ENCODE results near the gene HOGA1.

DNA sequence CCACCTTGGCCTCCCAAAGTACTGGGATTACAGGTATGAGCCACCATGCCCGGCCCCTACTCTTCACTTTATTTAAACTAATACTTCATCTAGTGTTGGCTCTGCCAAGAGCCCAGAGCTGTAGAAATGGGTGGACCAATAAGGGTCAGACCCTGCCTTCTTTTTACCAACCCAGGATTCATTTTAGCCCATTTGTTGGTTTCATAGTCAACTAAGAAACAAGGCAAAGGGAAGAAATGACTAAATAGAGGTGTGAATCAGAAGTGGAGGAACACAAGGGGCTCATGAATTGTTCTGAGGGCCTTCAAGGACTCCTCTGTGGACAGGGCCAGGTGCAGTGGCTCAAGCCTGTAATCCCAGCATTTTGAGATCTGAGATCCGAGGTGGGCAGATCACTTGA lies 10.5 kb upstream of the HOGA1 start:
- TF ChIP-seq, protein P1, sequence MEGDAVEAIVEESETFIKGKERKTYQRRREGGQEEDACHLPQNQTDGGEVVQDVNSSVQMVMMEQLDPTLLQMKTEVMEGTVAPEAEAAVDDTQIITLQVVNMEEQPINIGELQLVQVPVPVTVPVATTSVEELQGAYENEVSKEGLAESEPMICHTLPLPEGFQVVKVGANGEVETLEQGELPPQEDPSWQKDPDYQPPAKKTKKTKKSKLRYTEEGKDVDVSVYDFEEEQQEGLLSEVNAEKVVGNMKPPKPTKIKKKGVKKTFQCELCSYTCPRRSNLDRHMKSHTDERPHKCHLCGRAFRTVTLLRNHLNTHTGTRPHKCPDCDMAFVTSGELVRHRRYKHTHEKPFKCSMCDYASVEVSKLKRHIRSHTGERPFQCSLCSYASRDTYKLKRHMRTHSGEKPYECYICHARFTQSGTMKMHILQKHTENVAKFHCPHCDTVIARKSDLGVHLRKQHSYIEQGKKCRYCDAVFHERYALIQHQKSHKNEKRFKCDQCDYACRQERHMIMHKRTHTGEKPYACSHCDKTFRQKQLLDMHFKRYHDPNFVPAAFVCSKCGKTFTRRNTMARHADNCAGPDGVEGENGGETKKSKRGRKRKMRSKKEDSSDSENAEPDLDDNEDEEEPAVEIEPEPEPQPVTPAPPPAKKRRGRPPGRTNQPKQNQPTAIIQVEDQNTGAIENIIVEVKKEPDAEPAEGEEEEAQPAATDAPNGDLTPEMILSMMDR (IDR thresholded peaks at IDR 0.05) = no peak
- no peak for TF ChIP-seq POLR2AphosphoS5 (IDR thresholded peaks at IDR 0.05)
- TF ChIP-seq POLR2A (IDR thresholded peaks at IDR 0.05) = no peak

Data from breast epithelium (tissue), 3 donors.